Epidermal melanocyte (primary cell): Measurements from ENCODE around the gene TMEM154.
"Not testable (repeated sequence)": the region's sequence is repeated elsewhere in the genome, so short reads cannot be mapped to it uniquely, and the experiment has no call there.

Experiments
- DNase-seq: peaks from one replicate; pipeline ENCODE4 v3.0.0; 2011; ENCODE audit warnings: low spot score; ENCODE audit not compliant: insufficient read length

TMEM154 gene

DNA sequence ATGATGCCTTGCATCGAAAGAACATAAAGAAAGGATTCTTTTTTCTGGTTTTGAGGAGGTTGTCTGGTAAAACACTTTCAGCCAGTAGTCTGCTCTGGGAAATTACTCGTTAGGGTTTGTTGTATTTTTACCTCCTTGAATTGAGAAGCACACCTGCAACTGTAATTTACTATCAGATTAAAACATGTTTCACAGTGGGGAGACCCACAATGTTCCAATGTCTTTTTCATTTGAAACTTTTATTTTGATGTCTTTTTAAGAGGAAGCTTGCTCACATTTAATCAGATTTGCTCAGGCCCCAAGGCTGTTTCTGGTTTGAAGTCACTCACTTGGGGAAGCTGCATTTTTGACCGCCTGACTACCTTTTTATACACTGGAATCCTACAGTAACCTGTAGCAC lies 12.0 kb downstream of the TMEM154 start:
- no peak for DNase-seq

DNA sequence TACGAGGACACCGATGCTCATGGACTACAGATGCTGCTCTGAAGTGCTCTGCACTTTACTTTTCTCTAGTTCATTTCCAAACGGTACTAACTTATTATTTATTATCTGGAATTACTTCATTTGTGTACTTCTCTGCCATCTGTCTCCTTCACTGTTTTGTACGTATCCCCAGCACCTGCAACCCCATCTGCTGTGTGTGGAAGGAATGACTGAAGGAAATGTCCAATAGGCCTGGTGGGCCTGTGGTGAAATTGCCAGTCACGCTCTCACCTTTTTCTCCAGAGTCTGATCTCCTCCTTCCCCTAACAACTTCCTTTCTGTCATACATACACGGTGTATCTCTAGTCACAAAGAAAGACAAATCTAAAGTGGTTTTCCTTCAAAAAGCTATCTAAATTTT lies 12.9 kb downstream of the TMEM154 start:
- DNase-seq, result no peak

DNA sequence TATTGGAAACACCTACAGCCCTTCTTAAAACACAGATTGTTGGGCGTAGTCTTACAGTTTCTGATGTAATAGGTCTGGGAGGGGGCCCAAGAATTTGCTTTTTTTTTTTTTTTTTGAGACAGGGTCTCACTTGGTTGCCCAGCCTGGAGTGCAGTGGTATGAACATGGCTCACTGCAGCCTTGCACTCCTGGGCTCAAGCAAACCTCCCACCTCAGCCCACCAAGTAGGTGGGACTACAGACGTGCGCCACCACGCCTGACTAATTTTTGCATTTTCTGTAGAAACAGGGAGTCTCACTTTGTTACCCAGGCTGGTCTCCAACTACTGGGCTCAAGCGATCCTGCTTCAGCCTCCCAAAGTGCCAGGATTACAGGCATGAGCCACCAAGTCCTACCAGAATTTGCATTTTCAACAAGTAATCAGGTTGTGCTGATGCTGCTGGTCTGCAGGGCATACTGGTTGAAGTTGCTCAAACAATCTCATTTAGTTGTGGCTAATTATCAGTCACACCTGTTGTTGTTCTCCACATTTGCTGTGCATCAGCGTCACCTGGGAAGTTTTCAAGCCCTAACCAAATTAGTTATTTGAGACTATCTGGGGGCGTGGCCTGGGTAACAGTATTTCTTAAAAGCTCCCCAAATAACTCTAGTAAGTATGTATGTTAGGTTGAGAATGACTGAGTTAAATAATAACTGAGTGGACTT lies 14.0 kb downstream of the TMEM154 start:
- DNase-seq, result no peak

DNA sequence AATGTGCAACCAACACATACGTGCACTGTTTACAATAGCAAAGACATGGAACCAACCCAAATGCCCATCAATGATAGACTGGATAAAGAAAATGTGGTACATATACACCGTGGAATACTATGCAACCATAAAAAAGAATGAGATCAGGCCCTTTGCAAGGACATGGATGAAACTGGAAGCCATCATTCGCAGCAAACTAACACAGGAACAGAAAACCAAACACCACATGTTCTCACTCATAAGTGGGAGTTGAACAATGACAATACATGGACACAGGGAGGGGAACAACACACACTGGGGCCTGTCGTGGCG lies 15.8 kb downstream of the TMEM154 start:
- DNase-seq, result not testable (repeated sequence)

DNA sequence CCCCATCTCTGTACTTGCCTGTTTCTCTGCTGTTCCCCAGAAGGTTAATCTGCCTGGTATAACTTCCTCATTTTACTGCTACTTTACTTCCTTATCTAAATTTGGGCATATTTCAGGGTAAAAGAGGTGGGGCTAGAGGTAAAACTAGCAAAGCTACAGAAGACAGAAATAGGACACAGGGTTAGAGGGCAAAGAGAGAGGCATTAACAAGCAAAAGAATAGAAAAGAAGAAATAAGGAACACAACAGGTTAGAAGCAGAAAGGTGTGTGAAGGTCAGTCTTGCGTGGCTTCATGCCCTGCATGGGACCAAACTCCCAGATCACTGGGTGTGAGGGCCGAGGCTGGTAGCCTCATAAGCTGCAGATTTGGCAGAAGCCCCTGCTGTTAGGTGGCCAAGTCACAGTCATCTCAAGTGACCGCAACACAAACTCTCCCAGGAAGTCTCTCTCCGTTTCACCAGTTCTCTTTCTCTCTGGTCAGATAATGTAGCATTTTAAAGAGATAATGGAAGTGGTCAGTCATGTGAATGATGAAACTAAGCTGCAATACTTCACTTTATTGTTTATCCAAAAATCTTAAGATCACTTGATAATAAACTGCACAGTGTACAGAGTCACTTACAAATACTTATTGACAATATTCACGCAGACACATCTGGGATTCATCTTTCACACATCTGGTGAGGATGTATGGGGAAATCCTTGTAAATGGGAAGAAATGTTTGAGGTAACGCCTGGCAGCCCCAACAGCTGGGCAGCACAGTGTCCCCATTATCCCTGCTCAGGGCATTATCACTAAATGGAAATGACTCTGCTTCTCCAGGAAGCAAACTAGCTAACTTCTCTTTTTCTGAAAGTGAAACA lies 16.4 kb downstream of the TMEM154 start:
- no peak for DNase-seq

DNA sequence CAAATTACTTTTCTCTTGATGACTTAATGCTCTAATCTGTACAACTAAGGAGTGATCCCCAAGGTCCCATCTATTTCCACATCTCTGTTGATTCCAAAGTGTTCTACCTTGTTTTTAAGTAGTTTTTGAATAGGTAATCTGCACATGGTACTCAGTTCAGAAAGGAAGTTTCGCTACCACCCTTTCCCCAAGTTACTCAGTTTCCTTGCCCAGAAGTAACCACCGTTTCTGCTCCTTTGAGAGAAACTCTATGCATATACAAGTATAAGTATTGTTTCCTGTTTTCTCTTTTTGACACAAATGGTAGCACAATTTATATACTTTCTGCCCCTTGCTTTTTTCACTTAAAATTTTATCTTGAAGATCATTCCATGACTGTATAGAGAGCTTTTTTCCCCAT lies 18.1 kb downstream of the TMEM154 start:
- DNase-seq, result no peak

DNA sequence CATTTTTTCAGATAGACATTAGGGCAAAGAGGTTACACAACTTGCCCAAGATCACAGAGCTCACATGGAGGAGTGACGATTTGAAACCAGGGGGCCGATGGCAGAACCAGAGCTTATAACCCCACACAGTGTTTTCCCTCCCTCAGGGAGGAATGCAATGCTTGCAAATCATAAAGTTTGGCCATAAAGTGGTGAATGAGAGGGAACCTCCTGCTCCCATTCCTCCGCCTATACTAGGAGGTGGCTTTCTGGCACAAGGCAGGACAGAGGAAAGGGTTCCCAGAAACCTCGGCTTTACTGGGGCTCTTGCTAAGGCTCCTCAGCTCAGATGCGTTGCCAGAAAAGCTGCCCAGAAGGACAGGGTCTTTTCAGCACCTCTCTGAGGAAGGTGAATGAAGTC lies 19.3 kb downstream of the TMEM154 start:
- DNase-seq, result no peak

DNA sequence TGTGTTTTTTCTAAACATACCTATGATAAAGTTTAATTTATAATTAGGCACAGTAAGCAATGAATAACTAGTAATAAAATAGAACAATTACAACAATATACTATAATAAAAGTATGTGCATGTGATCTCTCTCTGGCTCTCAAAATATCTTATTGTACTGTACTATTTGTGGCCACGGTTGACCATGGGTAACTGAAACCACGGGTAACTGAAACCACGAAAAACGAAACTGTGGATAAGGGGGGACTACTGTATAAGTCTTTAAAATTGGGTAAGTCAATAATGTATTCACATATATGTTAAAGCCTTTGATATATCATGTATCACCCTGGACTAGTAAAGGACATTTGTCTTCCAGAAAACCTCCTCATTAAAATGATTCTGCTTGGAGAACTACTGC lies 20.0 kb downstream of the TMEM154 start:
- DNase-seq, result no peak

DNA sequence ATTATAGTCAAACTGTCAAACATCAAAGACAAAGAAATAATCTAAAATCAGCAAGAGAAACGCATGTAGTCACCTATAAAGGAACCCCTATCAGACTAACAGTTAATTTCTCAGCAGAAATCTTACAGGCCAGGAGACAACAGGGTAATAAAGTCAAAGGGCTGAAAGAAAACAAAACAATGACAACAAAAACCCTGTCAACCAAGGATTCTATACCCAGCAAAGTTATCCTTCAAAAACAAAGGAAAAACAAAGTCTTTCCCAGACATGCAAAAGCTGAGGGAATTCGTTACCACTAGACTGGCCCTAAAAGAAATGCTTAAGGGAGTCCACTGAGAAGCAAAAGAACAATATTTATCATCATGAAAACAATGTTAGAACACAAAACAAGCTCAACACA lies 22.1 kb downstream of the TMEM154 start:
- no peak for DNase-seq

DNA sequence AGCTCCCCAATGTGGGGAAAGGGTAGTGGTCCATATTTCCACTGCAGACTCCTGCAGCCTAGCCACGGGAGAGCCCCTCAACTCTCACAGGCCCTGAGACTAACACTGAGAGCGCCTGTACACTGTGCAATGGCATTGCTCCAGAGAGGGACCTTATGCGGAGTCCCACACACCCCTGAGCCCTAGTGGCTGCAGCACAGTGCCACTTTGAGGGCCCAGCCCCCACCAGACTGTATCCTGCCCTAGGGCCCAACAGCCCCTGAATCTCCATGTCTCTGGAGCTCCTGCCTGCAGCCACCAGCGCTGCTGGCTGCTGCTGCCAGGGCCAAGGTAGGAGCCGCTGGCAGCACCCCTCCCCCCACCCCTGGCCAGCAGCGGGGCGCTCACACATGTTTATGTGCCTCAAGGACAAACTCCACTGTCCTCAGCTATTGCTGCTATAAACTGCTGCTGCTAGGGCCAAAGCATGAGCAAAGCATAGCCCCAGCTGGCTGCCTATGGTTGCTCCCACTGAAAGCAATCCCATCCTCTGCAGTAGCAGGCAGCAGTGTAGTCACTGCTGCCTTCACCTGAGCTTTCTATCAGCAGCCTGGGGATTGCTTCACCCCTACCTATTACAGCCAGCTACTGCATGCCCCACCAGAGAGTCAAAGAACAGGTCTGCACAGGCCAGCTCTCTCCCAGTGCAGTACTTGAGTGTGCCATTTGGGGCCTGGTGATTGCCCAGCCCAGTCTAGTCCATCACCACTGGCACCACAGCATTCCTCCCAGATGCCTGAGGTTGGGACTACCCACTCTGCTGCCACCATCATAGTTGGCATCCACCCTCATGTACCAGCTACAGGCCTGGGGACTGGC lies 24.3 kb downstream of the TMEM154 start:
- no peak for DNase-seq

DNA sequence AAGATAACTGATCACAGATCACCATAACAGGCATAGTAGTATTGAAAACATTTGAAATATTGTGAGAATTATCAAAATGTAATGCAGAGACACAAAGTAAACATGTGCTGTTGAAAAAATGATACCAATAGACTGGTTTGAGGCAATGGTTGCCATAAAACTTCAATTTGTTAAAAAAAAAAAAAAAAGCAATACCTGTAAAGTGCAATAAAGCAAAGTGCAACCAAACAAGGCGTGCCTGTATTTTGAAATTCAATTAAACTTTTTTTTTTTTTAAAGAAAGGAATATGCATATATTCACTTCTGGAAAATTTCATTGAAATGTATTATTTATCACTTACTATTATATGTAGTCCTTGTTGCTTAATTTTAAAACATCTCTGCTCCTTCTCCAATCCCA lies 27.7 kb downstream of the TMEM154 start:
- no peak for DNase-seq

DNA sequence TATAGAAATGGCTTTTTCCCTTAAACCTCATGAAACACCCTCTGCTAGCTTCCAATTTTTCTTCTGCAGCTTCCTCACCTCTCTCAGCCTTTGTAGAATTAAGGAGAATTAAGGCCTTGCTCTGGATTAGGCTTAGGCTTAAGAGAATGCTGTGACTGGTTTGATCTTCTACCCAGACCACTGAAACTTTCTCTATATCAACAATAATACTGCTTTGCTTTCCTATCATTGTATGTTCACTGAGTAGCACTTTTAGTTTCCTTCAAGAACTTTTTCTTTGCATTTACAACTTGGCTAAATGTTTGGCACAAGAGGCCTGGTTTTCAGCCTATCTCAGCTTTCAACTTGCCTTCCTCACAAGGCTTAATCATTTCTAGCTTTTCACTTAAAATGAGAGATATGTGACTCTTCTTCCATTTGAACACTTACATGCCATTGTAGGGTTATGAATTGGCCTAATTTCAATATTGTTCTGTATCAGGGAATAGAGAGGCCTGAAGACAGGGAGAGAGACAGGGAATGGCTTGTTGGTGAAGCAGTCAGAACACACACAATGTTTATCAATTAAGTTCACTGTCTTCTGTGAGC lies 28.2 kb downstream of the TMEM154 start:
- no peak for DNase-seq

DNA sequence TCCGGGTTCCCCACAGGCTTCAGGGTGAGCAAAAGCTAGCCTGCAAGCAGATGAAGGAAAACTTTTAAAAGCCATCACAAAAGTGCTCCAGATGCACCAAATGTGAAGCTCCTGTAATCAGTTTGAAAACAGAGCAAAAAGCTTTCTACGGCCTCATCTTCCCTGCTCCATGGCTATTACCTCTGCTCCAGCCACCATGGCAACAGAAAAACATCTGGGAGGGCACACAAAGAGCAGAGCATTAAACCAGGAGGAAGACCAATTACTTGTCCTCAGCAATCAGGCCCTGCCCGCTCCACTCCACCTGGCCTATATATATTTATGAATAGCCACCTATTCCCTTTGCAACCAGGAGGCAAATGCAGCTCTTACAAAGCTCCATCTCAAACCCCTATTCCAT lies 33.6 kb downstream of the TMEM154 start:
- no peak for DNase-seq

DNA sequence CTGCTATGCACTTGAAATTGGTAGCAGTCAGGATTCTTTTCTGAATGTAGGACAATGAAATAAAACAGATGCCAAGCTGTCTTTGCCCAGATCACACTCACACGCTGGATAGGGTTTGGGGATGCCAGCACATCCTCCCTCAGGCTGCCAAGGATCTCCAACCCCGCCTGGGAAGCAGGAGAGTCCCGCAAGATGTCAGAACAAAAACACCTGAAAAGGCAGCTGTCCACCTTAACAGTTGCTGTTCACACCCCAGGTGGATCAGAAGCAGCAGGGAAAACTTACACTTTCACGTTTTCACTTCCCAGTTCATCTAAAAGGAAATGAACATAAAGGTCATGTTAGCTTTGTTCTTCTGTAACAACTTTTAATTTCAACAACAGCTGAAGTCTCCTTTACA lies 35.7 kb downstream of the TMEM154 start:
- no peak for DNase-seq

DNA sequence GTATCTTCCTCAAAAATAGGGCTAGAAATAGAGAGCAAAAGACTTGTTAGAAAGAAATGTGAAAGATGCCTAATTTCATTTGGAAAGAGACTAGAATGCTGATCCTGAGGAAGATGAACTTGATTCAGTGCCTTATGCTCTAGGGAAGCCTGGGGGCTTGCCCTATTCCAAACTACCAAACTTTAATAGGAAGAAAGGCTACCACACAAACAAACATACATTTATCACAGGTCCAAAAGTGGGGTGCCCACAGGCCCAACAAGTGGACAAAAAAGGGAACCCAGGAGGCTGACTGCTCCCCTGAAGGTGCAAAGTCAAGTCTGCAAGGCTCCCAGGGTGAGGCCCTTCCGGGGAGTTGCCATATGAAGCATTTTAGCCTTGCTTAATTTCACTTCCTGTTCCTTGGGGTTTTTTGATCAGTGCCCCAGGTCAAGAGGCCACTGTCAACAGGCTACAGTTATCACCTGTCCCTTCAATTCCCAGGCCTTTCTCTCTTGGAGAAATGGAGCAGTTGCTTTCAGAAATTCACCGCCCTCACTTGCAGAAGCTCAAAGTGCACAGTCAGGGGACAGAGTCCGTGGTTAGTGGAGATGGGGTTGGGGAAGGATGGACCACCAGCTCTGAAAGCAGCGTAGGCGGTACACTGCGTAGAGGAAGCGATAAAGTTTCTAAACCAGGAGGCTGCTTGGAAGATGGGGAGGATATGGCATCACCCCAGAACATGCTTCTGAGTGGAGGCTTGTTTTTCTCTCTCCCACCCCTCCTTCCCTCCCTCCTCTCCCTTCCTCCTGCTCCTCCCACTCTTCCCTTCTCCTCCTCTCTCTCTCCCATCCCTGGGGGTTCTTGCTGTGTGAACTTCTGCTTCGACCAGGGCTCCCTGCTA lies 36.4 kb downstream of the TMEM154 start:
- no peak for DNase-seq

DNA sequence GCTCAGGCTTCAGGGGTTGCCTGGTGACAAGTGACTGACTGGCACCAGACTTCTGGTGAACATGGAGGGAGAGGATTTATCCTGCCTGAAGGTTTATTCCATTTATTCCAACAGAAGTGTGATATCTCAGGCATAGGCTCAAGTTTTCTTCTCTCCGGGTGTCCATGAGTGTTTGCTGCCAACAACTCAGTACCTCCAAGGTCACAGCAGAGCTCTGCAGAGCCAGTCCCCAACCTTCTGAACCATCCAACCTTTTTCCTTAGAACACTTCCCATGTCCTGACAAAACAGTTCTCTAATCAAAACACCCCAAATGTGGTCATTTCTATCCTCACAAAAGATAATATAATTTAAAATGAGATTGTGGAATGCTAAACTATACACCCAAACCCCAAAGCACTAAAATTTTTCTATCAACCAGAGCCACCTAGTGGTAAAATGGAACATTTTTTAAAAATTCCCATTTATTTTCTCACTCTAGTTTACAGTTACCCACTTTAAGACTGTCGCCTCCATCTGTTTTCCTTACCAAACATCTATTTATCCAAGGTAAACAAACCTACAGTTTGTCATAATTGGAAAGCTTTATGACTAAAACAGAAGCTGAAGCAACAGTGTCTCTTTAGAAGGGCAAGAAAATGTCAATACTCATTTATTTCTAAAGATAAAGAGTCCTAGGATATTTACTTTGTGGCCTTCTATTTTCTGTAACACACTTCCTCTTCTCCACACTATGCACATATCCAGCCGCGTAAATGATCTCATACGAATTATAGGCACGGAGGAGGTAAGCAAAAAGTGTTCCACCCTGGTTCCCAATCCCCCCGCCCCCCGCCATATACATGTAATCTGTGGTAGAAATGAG lies 39.5 kb downstream of the TMEM154 start:
- DNase-seq, result no peak

DNA sequence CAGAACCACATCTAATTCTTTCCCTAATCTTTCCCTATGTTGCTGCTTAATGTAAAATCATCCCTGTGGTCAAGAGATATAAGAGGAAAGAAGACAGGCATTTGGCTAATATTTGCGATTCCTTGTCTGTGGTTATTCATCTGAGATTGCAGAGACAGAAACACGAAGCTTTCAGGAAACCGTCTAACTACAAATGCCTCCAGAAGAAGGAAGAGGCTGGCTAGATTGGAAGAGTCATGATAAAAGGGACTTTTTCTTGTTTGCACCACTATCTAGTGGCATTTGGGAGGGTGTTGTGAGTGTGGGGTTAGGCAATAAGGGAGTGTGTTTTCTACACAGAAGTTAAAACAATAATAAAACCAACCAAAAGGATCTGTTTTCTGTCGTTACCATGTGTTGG lies 43.9 kb downstream of the TMEM154 start:
- no peak for DNase-seq

DNA sequence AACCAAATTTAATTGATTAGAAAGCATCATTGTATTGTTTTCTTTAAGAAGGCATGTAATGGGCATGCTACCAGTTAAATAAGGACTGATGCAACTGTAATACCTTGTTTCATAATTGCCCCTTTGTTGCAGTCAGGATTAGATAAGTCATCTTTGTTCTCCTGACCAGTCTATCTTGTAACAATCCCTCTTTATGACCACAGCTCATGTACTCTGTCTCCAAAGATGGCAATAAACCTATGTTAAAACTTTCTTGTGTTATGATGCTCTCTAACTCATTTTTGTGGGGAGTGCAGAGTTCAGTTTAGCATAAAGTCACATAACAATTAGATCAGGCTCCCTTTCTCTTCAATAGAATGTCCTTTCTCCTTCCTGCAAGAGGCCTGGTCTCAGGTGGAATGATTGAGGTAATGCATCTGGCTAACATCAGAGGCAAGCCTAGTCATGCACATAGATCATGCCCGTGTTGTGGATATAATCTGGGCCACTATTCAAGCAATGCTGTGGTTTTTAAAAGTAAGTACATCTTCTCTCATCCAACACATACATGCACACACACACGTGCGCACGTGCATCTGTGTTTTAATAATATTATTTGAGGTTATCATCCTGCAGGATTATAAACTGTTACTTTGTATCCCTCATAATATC lies 45.6 kb downstream of the TMEM154 start:
- no peak for DNase-seq

DNA sequence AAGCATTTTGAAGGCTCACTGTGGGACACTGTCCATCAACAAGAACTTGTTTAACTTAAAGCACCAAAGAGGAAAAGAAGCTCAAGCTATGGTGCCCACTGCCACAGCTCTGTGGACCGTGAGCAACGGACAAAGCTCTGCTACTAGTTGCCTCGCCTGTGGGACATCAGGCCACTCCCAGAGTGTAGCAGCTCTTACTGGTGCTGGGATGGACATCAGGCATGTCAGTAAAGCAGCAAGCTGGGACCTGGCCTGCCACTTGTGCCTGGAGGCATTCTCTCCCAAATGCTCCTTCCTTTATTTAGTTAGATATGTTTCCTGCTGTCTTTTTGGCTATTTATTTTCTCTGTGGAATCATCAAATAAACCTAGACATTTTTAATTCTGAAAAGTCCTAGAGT lies 46.7 kb downstream of the TMEM154 start:
- DNase-seq, result no peak
